HTR-8/SVneo (cell line): ENCODE measurements around the gene C17orf58.
"Not testable (repeated sequence)": the region's sequence is repeated elsewhere in the genome, so short reads cannot be mapped to it uniquely, and the experiment has no call there.

Experiments
- DNase-seq: peaks from one replicate; pipeline ENCODE4 v3.0.0; 2011; ENCODE audit warnings: low spot score, mixed read lengths; ENCODE audit not compliant: insufficient read length
- FAIRE-seq: peaks from 2 replicates; lab custom pipeline; 2011; peaks lifted over from hg19 to GRCh38; lab: Jason Lieb, UNC

The C17orf58 gene

DNA sequence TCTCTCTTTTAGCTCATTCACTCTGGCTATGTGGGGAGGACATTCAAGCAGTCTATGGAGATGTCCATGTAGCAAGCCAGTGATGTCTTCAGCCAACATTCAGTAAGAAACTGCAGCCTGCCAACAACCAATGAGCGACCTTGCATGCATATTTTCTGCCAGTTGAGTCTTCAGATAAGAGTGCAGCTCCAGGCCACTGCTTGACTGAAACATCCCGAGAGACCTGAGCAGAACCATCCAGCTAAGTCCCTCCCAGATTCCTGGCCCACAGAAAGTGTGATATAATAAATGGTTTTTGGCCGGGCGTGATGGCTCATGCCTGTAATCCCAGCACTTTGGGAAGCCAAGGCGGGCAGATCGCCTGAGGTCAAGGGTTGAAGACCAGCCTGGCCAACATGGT is 10.5 kb upstream of the C17orf58 start:
- DNase-seq (no peak), FAIRE-seq (no peak)

GRCh38 chr17:68004201-68004600 is 7.9 kb upstream of the C17orf58 start:
- no peak for FAIRE-seq

DNA sequence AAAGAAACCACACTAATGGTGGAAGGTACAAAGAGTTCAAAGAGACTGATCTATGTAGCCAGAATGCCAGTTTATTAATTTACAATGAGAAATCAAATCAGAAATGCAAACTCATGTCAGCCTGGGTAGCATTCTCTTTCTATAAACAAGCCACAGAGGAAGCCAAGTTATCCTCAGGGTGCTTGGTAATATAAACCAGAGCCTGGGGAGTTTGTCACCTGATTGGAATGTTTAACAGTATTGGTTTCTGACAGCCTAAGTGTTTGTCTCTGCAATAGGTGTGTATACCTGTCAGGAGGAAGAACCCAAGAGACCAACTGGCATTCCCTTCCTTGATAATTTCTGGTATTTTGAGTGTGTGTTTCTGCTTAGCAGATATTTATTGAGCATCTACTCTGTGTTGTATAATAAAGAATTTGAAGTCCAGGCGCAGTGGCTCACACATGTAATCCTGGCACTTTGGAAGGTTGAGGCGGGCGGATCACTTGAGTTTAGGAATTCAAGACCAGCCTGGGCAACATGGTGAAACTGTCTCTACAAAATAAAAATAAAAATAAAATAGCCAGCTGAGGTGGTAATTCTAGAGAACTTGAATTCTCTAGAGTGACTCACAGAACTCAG is 3.1 kb upstream of the C17orf58 start:
- no peak for DNase-seq
- FAIRE-seq = peak; percentile 28

More at GRCh38 chr17:68004201-68004600, 7.9 kb upstream of the C17orf58 start:
- DNase-seq = no peak

DNA sequence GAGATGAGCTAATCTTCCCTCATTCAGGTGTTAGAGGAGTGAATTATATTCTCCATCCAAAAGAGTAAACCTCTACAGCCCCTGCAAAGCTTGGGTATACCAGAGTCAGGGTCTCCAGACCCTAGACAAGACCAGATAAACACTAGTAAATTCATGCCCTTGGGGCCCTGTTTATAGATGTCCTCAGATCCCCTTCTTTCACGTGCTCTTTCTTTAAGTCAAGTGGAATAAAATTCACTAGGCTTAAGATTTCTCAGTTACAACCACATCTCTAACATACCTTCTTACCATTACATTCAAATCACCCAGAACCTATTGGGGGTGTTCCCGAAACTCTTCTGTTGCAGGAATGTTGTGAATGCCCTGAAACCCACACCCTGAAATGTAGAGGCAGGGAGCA is 2.2 kb upstream of the C17orf58 start:
- DNase-seq = no peak

DNA sequence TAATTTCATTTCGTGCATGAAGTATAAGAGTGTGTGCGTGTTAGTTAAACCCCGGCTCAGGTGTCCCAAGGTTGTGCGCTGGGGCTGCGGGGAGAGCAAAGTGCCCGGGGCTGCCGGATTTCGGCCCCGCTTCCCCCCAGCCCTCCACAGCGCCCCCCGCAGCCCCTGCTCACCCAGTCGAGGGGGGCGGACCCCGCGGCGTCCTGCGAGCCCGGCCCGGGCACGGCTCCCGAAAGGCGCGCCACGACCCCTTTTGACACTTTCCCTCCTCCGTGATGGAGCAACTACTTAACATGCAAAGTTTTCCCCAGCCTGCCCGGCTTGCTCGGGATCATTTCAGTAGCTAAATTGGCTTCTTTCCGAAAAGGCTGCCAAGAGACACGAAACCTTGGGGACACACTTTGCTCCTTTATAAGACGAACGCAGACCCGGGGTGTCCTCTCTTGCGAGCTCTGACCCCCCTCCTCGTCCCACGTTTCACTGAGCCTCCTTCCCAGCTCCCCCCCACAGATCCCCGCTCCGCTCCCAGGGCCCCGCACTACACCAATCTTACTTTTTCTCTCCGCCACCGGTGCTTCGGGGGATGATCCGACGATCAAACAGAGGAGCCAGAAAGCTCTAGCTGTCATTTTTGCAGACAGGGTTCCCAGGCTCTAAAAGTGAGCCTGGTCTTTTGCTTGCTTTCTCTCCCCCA is 552 bp downstream of the C17orf58 start:
- no peak for DNase-seq
- FAIRE-seq = no peak

More for the DNA sequence above, 2.2 kb upstream of the C17orf58 start:
- FAIRE-seq = no peak

- FAIRE-seq = no peak
- peak; percentile 57 for DNase-seq
These were observed 1.3 kb downstream of the C17orf58 start for GRCh38 chr17:67994817-67995569.

DNA sequence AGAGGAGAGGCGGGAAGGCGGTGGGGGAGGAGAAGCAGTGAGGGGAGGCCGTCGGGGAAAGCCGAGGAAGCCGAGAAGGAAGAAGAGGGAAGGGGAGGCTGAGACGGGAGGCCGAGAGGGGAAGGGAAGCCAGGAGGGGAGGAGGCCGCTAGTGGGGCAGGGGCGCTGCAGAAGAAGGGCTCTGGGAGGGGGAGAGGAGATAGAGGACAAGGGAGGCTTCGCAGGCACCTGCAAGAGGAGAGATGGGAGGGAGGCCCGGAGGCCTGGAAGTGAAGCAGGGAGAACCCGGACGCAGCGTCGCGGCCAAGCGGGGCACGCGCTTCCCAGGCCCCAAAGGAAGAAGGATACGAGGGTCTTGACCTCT is 2.3 kb downstream of the C17orf58 start:
- no peak for FAIRE-seq

DNA sequence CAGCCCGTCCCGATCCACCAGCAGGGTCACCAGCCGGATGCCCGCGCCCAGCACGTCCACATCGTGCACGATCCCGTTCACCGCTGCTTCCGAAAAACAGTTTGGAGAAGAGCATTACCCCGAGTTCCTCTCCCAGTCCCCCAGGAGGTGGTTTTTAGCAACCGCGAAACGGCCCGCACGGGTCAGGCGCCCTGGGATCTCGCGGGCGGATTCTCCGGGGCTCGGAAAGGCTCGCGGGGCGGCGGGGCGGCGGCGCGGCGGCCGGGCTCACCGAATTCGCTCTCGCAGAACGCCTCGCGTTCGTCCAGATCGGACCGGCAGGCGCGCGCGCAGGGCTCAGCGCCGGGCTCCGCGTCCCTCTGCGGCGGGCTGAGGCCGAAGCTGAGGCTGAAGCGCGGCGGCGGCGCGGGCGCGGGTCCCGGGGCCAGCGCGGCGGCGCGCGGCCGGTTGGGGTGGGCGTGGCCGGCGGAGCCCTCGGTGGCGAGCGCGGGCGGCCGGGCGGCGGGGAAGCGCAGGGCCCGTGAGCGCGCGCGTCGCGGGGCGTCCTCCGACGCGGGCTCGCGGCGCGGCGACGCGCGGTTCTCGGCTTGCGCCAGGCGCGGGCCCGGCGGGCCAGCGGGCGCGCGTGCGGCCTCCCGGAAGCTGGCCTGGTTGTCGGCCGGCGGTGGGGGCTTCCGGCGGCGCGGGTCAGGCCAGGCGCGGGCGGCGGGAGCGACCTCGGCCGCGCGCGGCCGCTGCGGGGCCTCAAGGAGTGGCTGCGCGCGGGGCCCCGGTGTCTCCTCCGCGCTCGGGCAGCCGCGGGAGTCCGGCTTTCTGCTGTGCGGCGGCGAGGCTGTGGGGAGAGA is 2.9 kb downstream of the C17orf58 start:
- peak; percentile 92 for FAIRE-seq
- peak; percentile 84 for DNase-seq

More for the DNA sequence above, 2.3 kb downstream of the C17orf58 start:
- peak; percentile 34 for DNase-seq

DNA sequence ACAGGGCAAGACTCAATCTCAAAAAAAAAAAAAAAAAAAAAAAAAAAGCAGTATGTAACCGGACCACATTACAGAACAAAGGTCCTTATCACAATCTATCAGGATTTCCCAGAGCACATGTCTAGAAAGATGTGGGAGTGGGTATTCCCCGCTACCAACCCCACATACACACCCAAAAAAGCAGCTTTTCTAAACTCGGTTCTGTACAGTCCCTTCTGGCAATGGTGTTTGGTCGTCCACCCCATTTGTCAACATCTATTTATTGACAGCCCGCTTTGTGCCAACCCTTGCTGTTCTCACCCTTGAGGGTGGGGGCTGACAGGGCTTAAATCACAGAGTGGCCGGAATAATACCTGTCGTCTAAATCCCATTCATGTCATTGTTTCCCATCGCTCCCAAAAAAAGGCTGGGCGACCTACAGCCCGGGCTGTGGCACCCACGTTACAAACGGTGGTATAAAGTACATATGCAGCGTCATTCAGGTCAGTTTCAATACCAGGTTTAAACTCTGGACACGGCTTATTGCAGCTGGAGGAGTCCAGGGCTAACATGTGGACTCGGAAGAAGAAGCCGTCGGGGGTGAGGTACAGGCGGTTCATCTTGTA is 3.6 kb downstream of the C17orf58 start:
- FAIRE-seq (peak; percentile 77), DNase-seq (no peak)

GRCh38 chr17:67990909-67991308 is 5.4 kb downstream of the C17orf58 start:
- no peak for DNase-seq
- no peak for FAIRE-seq

DNA sequence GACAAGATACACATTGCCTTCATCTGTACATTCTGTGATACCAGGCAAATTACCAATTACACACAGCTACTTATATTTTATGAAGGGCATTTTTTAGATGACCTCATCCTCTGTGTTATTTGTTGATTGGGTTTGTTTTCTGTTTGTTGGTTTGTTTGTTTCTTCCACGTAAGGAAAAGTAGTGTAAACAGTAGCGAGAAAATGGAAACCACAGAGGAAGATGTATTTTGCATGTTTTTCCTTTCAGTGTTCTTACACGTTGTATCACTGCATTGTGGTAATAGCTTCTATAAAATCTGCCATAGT is 12.9 kb downstream of the C17orf58 start:
- FAIRE-seq (peak; percentile 33), DNase-seq (no peak)

GRCh38 chr17:67982686-67983382 is 13.4 kb downstream of the C17orf58 start:
- DNase-seq = no peak
- no peak for FAIRE-seq

- FAIRE-seq = no peak
- DNase-seq = no peak
These were observed 14.1 kb downstream of the C17orf58 start for GRCh38 chr17:67982034-67982640.

GRCh38 chr17:67980883-67981282 is 15.4 kb downstream of the C17orf58 start:
- FAIRE-seq, DNase-seq: not testable (repeated sequence)

GRCh38 chr17:67980456-67980855 is 15.8 kb downstream of the C17orf58 start:
- no peak for FAIRE-seq
- DNase-seq = no peak

DNA sequence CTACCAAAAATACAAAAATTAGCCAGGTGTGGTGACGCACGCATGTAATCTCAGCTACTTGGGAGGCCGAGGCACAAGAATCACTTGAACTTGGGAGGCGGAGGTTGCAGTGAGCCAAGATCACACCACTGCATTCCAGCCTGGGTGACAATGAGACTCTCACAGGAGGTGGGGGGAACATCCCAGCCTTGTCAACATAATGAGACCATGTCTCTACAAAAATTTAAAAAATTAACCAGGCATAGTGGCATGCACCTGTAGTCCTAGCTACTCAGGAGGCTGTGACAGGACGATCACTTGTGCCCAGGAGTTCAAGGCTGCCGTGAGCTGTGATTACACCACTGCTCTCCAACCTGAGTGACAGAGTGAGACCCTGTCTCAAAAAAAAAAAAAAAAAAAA is 20.0 kb downstream of the C17orf58 start:
- not testable (repeated sequence) for DNase-seq, FAIRE-seq

- DNase-seq = no peak
- no peak for FAIRE-seq
These were observed 21.6 kb downstream of the C17orf58 start for GRCh38 chr17:67974598-67975066.

DNA sequence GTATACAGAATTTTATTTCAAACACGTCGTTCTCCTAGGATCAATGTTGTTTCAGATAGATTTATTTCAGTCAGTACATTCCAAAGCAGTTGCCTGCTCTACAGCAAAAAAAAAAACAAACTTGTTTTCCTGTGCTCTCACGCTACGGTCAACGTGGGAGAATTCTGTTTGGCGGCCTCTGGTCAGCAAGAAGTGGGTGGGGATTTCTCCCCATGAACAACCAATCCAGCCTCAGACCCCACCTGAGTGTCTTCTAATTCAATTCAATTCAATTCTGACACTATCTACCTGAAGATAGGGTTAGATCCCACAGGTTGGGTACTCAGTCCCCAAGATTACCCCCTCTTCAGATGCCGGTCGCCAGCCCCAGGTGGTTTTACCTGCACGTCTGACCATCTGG is 22.1 kb downstream of the C17orf58 start:
- DNase-seq (no peak), FAIRE-seq (no peak)

DNA sequence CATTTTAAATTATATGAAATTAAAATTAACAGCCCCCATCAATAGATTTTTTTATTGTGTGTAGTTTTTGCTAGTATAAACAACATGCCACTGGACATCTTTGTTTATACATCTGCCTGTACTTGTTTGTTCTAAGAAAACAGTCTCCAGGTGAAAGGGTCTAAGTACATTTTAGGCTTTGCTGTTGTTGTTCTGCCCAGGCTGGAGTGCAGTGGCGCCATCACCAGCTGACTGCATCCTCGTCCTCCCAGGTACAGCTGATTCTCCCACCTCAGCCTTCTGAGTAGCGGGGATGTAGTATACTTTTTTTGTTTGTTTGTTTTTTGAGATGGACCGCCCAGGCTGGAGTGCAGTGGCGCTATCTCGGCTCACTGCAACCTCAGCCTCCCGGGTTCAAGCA is 25.5 kb downstream of the C17orf58 start:
- no peak for DNase-seq
- FAIRE-seq = no peak
